B cell (primary cell): ENCODE results near the gene PARVB.

Experiments used
- EZH2 ChIP-seq: IDR thresholded peaks from 2 replicates; pipeline ENCODE4 v1.6.1; 2012; ENCODE audit warnings: borderline replicate concordance, low read depth, mild to moderate bottlenecking, moderate library complexity, low read length; ENCODE audit not compliant: insufficient read depth, poor library complexity, severe bottlenecking
- TF ChIP-seq, protein P1 (sequence below): fragments of 200-600 bp; IDR thresholded peaks from one replicate; pipeline ENCODE4 v1.8.0; 2022; ENCODE audit warnings: antibody characterized with exemption, mild to moderate bottlenecking

DNA sequence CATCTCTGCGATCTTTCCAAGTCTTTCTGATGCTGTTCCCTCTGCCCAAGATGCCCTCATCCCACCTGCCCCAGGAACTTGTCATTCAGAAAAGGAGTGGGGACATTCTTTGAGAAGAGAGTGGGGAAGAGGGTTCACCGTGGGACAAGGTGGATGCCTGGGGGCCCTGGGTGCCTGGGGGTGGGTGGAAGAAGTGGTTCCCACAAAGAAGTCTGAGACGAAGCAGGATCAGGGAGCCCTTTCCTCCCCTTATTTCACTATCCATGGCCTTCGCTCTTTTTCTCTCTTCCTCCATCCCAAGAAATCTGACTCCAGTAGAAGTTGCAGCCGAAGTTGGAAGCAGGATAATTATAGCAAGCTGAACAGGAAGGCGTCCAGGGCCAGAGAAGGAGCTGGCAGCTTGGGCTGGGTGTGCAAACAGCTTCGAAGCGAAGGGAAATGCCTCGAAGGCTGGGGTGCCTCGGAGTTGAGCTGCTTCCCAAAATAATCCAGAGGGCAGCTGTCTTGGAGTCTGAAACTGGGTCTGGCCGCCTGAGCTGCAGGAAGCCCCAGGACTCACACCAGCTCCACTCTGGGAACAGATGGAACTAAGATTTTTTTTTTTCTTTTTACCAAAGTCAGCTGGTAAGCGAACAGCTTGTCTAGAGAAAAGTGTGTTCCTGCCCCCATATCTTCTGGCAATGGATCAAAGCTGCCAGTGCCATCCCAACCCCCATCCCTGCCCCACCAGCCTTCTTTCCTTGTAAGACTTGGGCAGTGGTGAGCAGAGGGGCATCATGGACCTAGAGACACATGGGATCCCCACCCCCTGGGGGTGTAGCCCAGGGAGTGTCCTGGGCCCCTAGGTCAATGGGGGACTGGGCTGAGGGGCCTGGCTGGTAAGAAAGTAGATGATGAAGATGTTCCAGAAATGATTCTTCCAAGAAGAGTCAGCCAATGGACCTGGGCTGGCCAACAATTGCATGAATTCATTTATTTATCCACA, 188.1 kb downstream of the PARVB start:
- TF ChIP-seq, protein P1, sequence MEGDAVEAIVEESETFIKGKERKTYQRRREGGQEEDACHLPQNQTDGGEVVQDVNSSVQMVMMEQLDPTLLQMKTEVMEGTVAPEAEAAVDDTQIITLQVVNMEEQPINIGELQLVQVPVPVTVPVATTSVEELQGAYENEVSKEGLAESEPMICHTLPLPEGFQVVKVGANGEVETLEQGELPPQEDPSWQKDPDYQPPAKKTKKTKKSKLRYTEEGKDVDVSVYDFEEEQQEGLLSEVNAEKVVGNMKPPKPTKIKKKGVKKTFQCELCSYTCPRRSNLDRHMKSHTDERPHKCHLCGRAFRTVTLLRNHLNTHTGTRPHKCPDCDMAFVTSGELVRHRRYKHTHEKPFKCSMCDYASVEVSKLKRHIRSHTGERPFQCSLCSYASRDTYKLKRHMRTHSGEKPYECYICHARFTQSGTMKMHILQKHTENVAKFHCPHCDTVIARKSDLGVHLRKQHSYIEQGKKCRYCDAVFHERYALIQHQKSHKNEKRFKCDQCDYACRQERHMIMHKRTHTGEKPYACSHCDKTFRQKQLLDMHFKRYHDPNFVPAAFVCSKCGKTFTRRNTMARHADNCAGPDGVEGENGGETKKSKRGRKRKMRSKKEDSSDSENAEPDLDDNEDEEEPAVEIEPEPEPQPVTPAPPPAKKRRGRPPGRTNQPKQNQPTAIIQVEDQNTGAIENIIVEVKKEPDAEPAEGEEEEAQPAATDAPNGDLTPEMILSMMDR, result no peak
- TF ChIP-seq EZH2, result no peak
